ENCODE results near the gene SUN5. TPM values are rescaled to one million over a fixed set of nuclear protein-coding genes. Genes with fewer than 3 reads are reported as not detected.

Gene SUN5
- total and polyA plus RNA-seq, 7 donors = not detected

- H3K4me3 ChIP-seq = no peak overlapping the region
- H3K27me3 ChIP-seq = no peaks in the 10 kb centered on the region
- intact Hi-C loops (cut with DNase I) = no loop called here
- peaks cover 0 to 2% (median 0%) of the 10 kb centered on the region in 4 donors for H3K9me3 ChIP-seq
- DNase-seq = no peak
- 71 to 86% methylated on average over 4 of the region's 4 CpGs for WGBS, 2 donors
- H3K36me3 ChIP-seq = no peaks in the 10 kb centered on the region
- no peak overlapping the region for H3K27ac ChIP-seq
- no peaks in the 10 kb centered on the region for H3K4me1 ChIP-seq
- TF ChIP-seq POLR2A (IDR thresholded peaks at IDR 0.05) (no peak), EP300 (IDR thresholded peaks at IDR 0.05) (no peak)
Measured at GRCh38 chr20:32941155-32941885, 62.9 kb downstream of the SUN5 start.

DNA sequence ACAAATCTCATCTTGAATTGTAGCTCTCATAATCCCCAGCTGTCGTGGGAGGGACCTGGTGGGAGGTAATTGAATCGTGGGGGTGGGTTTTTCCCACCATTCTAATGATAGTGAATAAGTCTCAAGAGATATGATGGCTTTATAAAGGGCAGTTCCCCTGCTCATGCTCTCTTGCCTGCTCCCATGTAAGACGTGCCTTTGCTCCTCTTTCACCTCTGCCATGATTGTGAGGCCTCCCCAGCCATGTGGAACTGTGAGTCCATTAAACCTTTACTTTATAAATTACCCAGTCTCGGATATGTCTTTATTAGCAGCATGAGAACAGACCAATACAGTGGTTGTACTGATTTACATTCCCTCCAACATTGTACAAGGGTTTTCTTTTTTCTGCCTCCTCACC, 69.7 kb downstream of the SUN5 start:
- no peak overlapping the region for H3K27ac ChIP-seq
- no peaks in the 10 kb centered on the region for H3K27me3 ChIP-seq
- no peaks in the 10 kb centered on the region for H3K4me1 ChIP-seq
- TF ChIP-seq POLR2A (IDR thresholded peaks at IDR 0.05) (no peak), EP300 (IDR thresholded peaks at IDR 0.05) (no peak), POLR2AphosphoS5 (IDR thresholded peaks at IDR 0.05) (no peak), CTCF (IDR thresholded peaks at IDR 0.05) (no peak)
- H3K4me3 ChIP-seq = no peak overlapping the region
- 43 to 54% methylated on average over 4 of the region's 4 CpGs for WGBS, 2 donors
- peaks cover 0 to 2% (median 0%) of the 10 kb centered on the region in 4 donors for H3K9me3 ChIP-seq
- intact Hi-C loops (cut with DNase I) = no loop called here
- DNase-seq = no peak
- H3K36me3 ChIP-seq = no peaks in the 10 kb centered on the region

Other genes starting within 250 kb of the SUN5 start
- gene DNMT3B, start 242.0 kb downstream of the SUN5 start, total RNA-seq = 1 to 10 TPM in 1 of 4 donors, under 1 TPM in 3; 0.36 to 1.7 (median 0.60) TPM
- gene DNMT3B, start 242.0 kb downstream of the SUN5 start, polyA plus RNA-seq = under 1 TPM in 2 of 3 donors, not detected in 1; 0.46 to 0.85 TPM
- gene MAPRE1, start 184.5 kb downstream of the SUN5 start, total RNA-seq = 100 to 1,000 TPM in 3 of 4 donors, 10 to 100 TPM in 1; 94.7 to 146 (median 131) TPM
- 10 to 100 TPM; 56.8 to 72.4 (median 57.7) TPM for gene MAPRE1, start 184.5 kb downstream of the SUN5 start, polyA plus RNA-seq
- gene EFCAB8, start 145.5 kb downstream of the SUN5 start, total RNA-seq = under 1 TPM in 3 of 4 donors, not detected in 1; 0.49 to 0.83 (median 0.71) TPM
- gene EFCAB8, start 145.5 kb downstream of the SUN5 start, polyA plus RNA-seq = under 1 TPM in 1 of 3 donors, not detected in 2; 0.06 TPM
- gene BPIFB2, start 3.3 kb upstream of the SUN5 start, total RNA-seq = not detected
- gene BPIFB2, start 3.3 kb upstream of the SUN5 start, polyA plus RNA-seq = not detected
- not detected for gene BPIFB6, start 27.2 kb upstream of the SUN5 start, total RNA-seq
- not detected for gene BPIFB6, start 27.2 kb upstream of the SUN5 start, polyA plus RNA-seq
- gene BPIFB3, start 49.5 kb upstream of the SUN5 start, total RNA-seq = not detected
- not detected for gene BPIFB3, start 49.5 kb upstream of the SUN5 start, polyA plus RNA-seq
- gene BPIFB4, start 75.2 kb upstream of the SUN5 start, total RNA-seq = not detected
- gene BPIFB4, start 75.2 kb upstream of the SUN5 start, polyA plus RNA-seq = not detected
- gene BPIFA2, start 163.7 kb upstream of the SUN5 start, total RNA-seq = not detected
- under 1 TPM in 1 of 3 donors, not detected in 2; 0.09 TPM for gene BPIFA2, start 163.7 kb upstream of the SUN5 start, polyA plus RNA-seq
- not detected for gene BPIFA3, start 212.9 kb upstream of the SUN5 start, total RNA-seq
- gene BPIFA3, start 212.9 kb upstream of the SUN5 start, polyA plus RNA-seq = not detected
- gene BPIFA1, start 231.6 kb upstream of the SUN5 start, total RNA-seq = not detected
- gene BPIFA1, start 231.6 kb upstream of the SUN5 start, polyA plus RNA-seq = not detected

All from sigmoid colon (tissue), 7 donors.